Caco-2 (cell line): ENCODE data around the gene RPL35A. TPM values are rescaled to one million over a fixed set of nuclear protein-coding genes. Genes with fewer than 3 reads are reported as not detected.

Experiments used
- BruUV-seq: library from RNA; stranded (reverse); fragments of 400-500 nt; replicated peaks from 2 replicates; lab custom pipeline; 2021; lab: Mats Ljungman, UMichigan
- CTCF ChIA-PET: fragments of 300-600 bp; sonication (Branson Sonifier 250); formaldehyde crosslinking; loops from one replicate; lab custom pipeline; 2022; ENCODE audit warnings: antibody characterized with exemption; lab: Charles Lee
- POLR2A ChIA-PET: fragments of 300-600 bp; sonication (Branson Sonifier 250); formaldehyde crosslinking; loops from one replicate; lab custom pipeline; 2022; ENCODE audit warnings: antibody characterized with exemption; lab: Charles Lee
- DNase-seq, 2 experiments: peaks; one replicate each; pipeline versions ENCODE4 v3.0.0 to v3.0.0-alpha.2; 2020 to 2022
- H3K27me3 ChIP-seq: replicated peaks from 2 replicates; pipeline ENCODE4 v1.6.0; 2011; ENCODE audit warnings: low read length; ENCODE audit not compliant: control insufficient read depth, insufficient read depth
- H3K36me3 ChIP-seq: 2 replicates; pipeline ENCODE4 v1.5.1; 2011; ENCODE audit warnings: low read length; ENCODE audit not compliant: control insufficient read depth, insufficient read depth
- H3K4me1 ChIP-seq: fragments of 250-450 bp; sonication (Bioruptor Pico); 2 replicates; pipeline ENCODE4 v1.5.1; 2020; ENCODE audit warnings: mild to moderate bottlenecking
- H3K4me3 ChIP-seq: 2 replicates; pipeline ENCODE4 v1.5.1; 2011; ENCODE audit warnings: low read depth, mild to moderate bottlenecking, control low read depth, low read length
- H3K9me3 ChIP-seq: fragments of 250-450 bp; sonication (Bioruptor Pico); 2 replicates; pipeline ENCODE4 v1.5.1; 2020; ENCODE audit warnings: mild to moderate bottlenecking, moderate library complexity
- H3K27ac Mint-ChIP-seq: one replicate; pipeline ENCODE4 v1.8.0; 2022; ENCODE audit warnings: mixed read lengths; ENCODE audit not compliant: unreplicated experiment
- H3K27me3 Mint-ChIP-seq: one replicate; pipeline ENCODE4 v1.8.0; 2022; ENCODE audit warnings: mixed read lengths; ENCODE audit not compliant: insufficient read depth, unreplicated experiment
- H3K36me3 Mint-ChIP-seq: one replicate; pipeline ENCODE4 v1.8.0; 2022; ENCODE audit warnings: mild to moderate bottlenecking, mixed read lengths; ENCODE audit not compliant: insufficient read depth, unreplicated experiment
- H3K4me1 Mint-ChIP-seq: one replicate; pipeline ENCODE4 v1.8.0; 2022; ENCODE audit warnings: low read depth, mixed read lengths; ENCODE audit not compliant: unreplicated experiment
- H3K4me3 Mint-ChIP-seq: one replicate; pipeline ENCODE4 v1.8.0; 2022; ENCODE audit warnings: mild to moderate bottlenecking, moderate library complexity, mixed read lengths; ENCODE audit not compliant: unreplicated experiment
- H3K9me3 Mint-ChIP-seq: one replicate; pipeline ENCODE4 v1.8.0; 2022; ENCODE audit warnings: mixed read lengths; ENCODE audit not compliant: unreplicated experiment
- intact Hi-C: fragments of 100-400 bp; cut with micrococcal nuclease; formaldehyde crosslinking; loops from one replicate; pipeline ENCODE4 v1.10.0; 2022; ENCODE audit not compliant: unreplicated experiment
- total RNA-seq: library from RNA; stranded (reverse); gene quantifications from 2 replicates; pipeline ENCODE4 v1.2.3, GENCODE V29; 2022
- TF ChIP-seq, protein P1 (sequence below), 2 experiments: fragments of 200-600 bp in 1 of 2; IDR thresholded peaks; 1 replicate in 1 of 2; 2 replicates in 1 of 2; pipeline versions ENCODE4 v1.5.1 to v1.8.0; 2011 to 2022; ENCODE audit warnings: antibody characterized with exemption in 1 of 2, control low read depth in 1 of 2, inconsistent platforms in 1 of 2, low read depth in 1 of 2, low read length in 1 of 2, mild to moderate bottlenecking in 1 of 2, moderate library complexity in 1 of 2; ENCODE audit not compliant: insufficient read depth in 1 of 2, severe bottlenecking in 1 of 2, unreplicated experiment in 1 of 2

The RPL35A gene
- total RNA-seq, 1 experiment from 2014 or later = 880 TPM

GRCh38 chr3:197953325-197953724, 3.3 kb downstream of the RPL35A start:
- no peak overlapping the region for H3K4me3 ChIP-seq
- peaks cover 4% of the 10 kb centered on the region for H3K36me3 ChIP-seq
- no TSS peak for BruUV-seq
- ChIA-PET POLR2A (interaction anchor here (0.6 kb wide), 1 partner anchor 105 kb away, joined by 5 read pairs; no protein-coding TSS in a partner anchor), CTCF (no interaction called here)
- peaks cover 14% of the 10 kb centered on the region for H3K4me1 ChIP-seq
- Mint-ChIP-seq H3K9me3 (no peaks in the 10 kb centered on the region), H3K36me3 (peaks cover 88% of the 10 kb centered on the region), H3K4me1 (peaks cover 15% of the 10 kb centered on the region), H3K4me3 (peak overlapping the region; percentile 50), H3K27me3 (no peaks in the 10 kb centered on the region), H3K27ac (peak overlapping the region; percentile 45)
- no peak for DNase-seq
- intact Hi-C loops = no loop called here
- TF ChIP-seq, protein P1, sequence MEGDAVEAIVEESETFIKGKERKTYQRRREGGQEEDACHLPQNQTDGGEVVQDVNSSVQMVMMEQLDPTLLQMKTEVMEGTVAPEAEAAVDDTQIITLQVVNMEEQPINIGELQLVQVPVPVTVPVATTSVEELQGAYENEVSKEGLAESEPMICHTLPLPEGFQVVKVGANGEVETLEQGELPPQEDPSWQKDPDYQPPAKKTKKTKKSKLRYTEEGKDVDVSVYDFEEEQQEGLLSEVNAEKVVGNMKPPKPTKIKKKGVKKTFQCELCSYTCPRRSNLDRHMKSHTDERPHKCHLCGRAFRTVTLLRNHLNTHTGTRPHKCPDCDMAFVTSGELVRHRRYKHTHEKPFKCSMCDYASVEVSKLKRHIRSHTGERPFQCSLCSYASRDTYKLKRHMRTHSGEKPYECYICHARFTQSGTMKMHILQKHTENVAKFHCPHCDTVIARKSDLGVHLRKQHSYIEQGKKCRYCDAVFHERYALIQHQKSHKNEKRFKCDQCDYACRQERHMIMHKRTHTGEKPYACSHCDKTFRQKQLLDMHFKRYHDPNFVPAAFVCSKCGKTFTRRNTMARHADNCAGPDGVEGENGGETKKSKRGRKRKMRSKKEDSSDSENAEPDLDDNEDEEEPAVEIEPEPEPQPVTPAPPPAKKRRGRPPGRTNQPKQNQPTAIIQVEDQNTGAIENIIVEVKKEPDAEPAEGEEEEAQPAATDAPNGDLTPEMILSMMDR (IDR thresholded peaks at IDR 0.05; ENCODE audit: insufficient read depth in 1 of 2, low read depth in 1 of 2, low read length in 1 of 2, severe bottlenecking in 1 of 2, unreplicated experiment in 1 of 2) = no peak
- no peaks in the 10 kb centered on the region for H3K27me3 ChIP-seq
- H3K9me3 ChIP-seq = no peaks in the 10 kb centered on the region

DNA sequence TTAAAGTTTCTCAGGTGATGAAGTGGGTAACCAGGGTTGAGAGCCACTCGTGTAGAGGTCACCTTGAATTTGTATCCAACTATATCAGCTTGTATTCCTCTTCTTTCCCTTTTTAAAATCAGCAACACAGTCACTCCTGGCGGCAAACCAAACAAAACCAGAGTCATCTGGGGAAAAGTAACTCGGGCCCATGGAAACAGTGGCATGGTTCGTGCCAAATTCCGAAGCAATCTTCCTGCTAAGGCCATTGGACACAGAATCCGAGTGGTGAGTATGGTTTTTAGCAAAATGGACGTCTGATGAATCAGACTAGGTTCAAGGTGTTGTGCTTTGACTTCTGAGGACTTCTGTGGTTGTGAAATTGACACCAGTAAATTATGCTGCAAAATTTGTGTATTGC, 3.9 kb downstream of the RPL35A start:
- DNase-seq = no peak
- peaks cover 4% of the 10 kb centered on the region for H3K36me3 ChIP-seq
- Mint-ChIP-seq H3K27me3 (no peaks in the 10 kb centered on the region), H3K4me3 (peak overlapping the region; percentile 50), H3K36me3 (peaks cover 91% of the 10 kb centered on the region), H3K4me1 (peaks cover 19% of the 10 kb centered on the region), H3K27ac (peak overlapping the region; percentile 45), H3K9me3 (no peaks in the 10 kb centered on the region)
- ChIA-PET POLR2A (no interaction called here), CTCF (no interaction called here)
- H3K9me3 ChIP-seq = no peaks in the 10 kb centered on the region
- no peak overlapping the region for H3K4me3 ChIP-seq
- peaks cover 19% of the 10 kb centered on the region for H3K4me1 ChIP-seq
- intact Hi-C loops = no loop called here
- TF ChIP-seq, protein P1 (IDR thresholded peaks at IDR 0.05; ENCODE audit: insufficient read depth in 1 of 2, low read depth in 1 of 2, low read length in 1 of 2, severe bottlenecking in 1 of 2, unreplicated experiment in 1 of 2) = no peak
- BruUV-seq = no TSS peak
- H3K27me3 ChIP-seq = no peaks in the 10 kb centered on the region

GRCh38 chr3:197955892-197956477, 6.0 kb downstream of the RPL35A start:
- no TSS peak for BruUV-seq
- no peaks in the 10 kb centered on the region for H3K27me3 Mint-ChIP-seq
- no peaks in the 10 kb centered on the region for H3K27me3 ChIP-seq
- H3K27ac Mint-ChIP-seq = no peak overlapping the region
- peaks cover 19% of the 10 kb centered on the region for H3K4me1 Mint-ChIP-seq
- H3K4me1 ChIP-seq = peaks cover 19% of the 10 kb centered on the region
- H3K4me3 Mint-ChIP-seq = no peak overlapping the region
- no peaks in the 10 kb centered on the region for H3K9me3 Mint-ChIP-seq
- no peak for DNase-seq
- peaks cover 4% of the 10 kb centered on the region for H3K36me3 ChIP-seq
- CTCF ChIA-PET = no interaction called here
- H3K36me3 Mint-ChIP-seq = peaks cover 81% of the 10 kb centered on the region
- POLR2A ChIA-PET = no interaction called here
- TF ChIP-seq, protein P1 (IDR thresholded peaks at IDR 0.05; ENCODE audit: insufficient read depth in 1 of 2, low read depth in 1 of 2, low read length in 1 of 2, severe bottlenecking in 1 of 2, unreplicated experiment in 1 of 2) = no peak
- H3K4me3 ChIP-seq = no peak overlapping the region
- H3K9me3 ChIP-seq = no peaks in the 10 kb centered on the region
- intact Hi-C loops = no loop called here
